ENCODE data around the gene NDUFB4. TPM values are rescaled to one million over a fixed set of nuclear protein-coding genes. Genes with fewer than 3 reads are reported as not detected.

Gene NDUFB4
- polyA plus RNA-seq, 1 donor (not counting 4 experiments of a cell fraction or from before 2014, with no cell fraction given) = 143 TPM

GRCh38 chr3:120641696-120642246 is 45.6 kb downstream of the NDUFB4 start:
- Histone ChIP-seq H3K27me3 (ENCODE audit: control insufficient read depth, extremely low read depth, insufficient read depth, low read length) (no peaks in the 10 kb centered on the region), H3K4me1 (ENCODE audit: control insufficient read depth, extremely low read depth, insufficient read depth, low read length) (no peaks in the 10 kb centered on the region), H4K20me1 (ENCODE audit: control insufficient read depth, extremely low read depth, insufficient read depth, low read length) (no peaks in the 10 kb centered on the region), H3K79me2 (ENCODE audit: control insufficient read depth, insufficient read depth, low read length) (no peaks in the 10 kb centered on the region), H3K9ac (ENCODE audit: control insufficient read depth, extremely low read depth, insufficient read depth, low read length) (no peak overlapping the region), H3K4me3 (ENCODE audit: control insufficient read depth in 2 of 3, extremely low read depth in 1 of 3, insufficient read depth in 2 of 3, low read depth in 1 of 3, low read length in 3 of 3) (no peak overlapping the region), H3K27ac (ENCODE audit: control insufficient read depth, insufficient read depth, low read length) (no peak overlapping the region), H3K36me3 (ENCODE audit: control insufficient read depth in 2 of 2, extremely low read depth in 1 of 2, insufficient read depth in 2 of 2, low read length in 2 of 2) (no peaks in the 10 kb centered on the region), H3K9me1 (ENCODE audit: control insufficient read depth, extremely low read depth, insufficient read depth, low read length) (no peaks in the 10 kb centered on the region), H3K4me2 (ENCODE audit: control insufficient read depth, extremely low read depth, insufficient read depth, low read depth, low read length) (no peak overlapping the region), H2AFZ (ENCODE audit: control insufficient read depth, low read length) (no peak overlapping the region), H3K9me3 (ENCODE audit: control insufficient read depth, low read depth, low read length) (no peaks in the 10 kb centered on the region)
- DNase-seq (ENCODE audit: low read depth, low spot score) (no peak), FAIRE-seq (no peak)
- TF ChIP-seq EZH2 (IDR thresholded peaks at IDR 0.05; ENCODE audit: low read length) (no peak), CTCF (optimal IDR thresholded peaks at IDR 0.05 in 1 of 3, IDR thresholded peaks at IDR 0.05 in 1 of 3, conservative IDR thresholded peaks at IDR 0.05 in 1 of 3; ENCODE audit: extremely low read depth in 1 of 3, insufficient read depth in 2 of 3, low read length in 3 of 3) (no peak)
- dilution Hi-C loops (cut with MboI; ENCODE audit: extremely low pct_ligation_motif_present, low sequenced_read_pairs) = no loop called here

GRCh38 chr3:120642368-120642948 is 46.3 kb downstream of the NDUFB4 start:
- Histone ChIP-seq H4K20me1 (ENCODE audit: control insufficient read depth, extremely low read depth, insufficient read depth, low read length) (no peaks in the 10 kb centered on the region), H3K4me3 (ENCODE audit: control insufficient read depth in 2 of 3, extremely low read depth in 1 of 3, insufficient read depth in 2 of 3, low read depth in 1 of 3, low read length in 3 of 3) (no peak overlapping the region), H3K27ac (ENCODE audit: control insufficient read depth, insufficient read depth, low read length) (no peak overlapping the region), H3K9ac (ENCODE audit: control insufficient read depth, extremely low read depth, insufficient read depth, low read length) (no peak overlapping the region), H3K4me1 (ENCODE audit: control insufficient read depth, extremely low read depth, insufficient read depth, low read length) (no peaks in the 10 kb centered on the region), H3K9me3 (ENCODE audit: control insufficient read depth, low read depth, low read length) (no peaks in the 10 kb centered on the region), H3K4me2 (ENCODE audit: control insufficient read depth, extremely low read depth, insufficient read depth, low read depth, low read length) (no peak overlapping the region), H3K36me3 (ENCODE audit: control insufficient read depth in 2 of 2, extremely low read depth in 1 of 2, insufficient read depth in 2 of 2, low read length in 2 of 2) (no peaks in the 10 kb centered on the region), H2AFZ (ENCODE audit: control insufficient read depth, low read length) (no peak overlapping the region), H3K27me3 (ENCODE audit: control insufficient read depth, extremely low read depth, insufficient read depth, low read length) (no peaks in the 10 kb centered on the region), H3K9me1 (ENCODE audit: control insufficient read depth, extremely low read depth, insufficient read depth, low read length) (no peaks in the 10 kb centered on the region), H3K79me2 (ENCODE audit: control insufficient read depth, insufficient read depth, low read length) (no peaks in the 10 kb centered on the region)
- no peak for DNase-seq (ENCODE audit: low read depth, low spot score)
- TF ChIP-seq CTCF (optimal IDR thresholded peaks at IDR 0.05 in 1 of 3, IDR thresholded peaks at IDR 0.05 in 1 of 3, conservative IDR thresholded peaks at IDR 0.05 in 1 of 3; ENCODE audit: extremely low read depth in 1 of 3, insufficient read depth in 2 of 3, low read length in 3 of 3) (no peak), EZH2 (IDR thresholded peaks at IDR 0.05; ENCODE audit: low read length) (no peak)
- dilution Hi-C loops (cut with MboI; ENCODE audit: extremely low pct_ligation_motif_present, low sequenced_read_pairs) = no loop called here
- FAIRE-seq = no peak
